Hepatocyte (in vitro differentiated cells): ENCODE measurements around the gene ST8SIA6. TPM values are rescaled to one million over a fixed set of nuclear protein-coding genes. Genes with fewer than 3 reads are reported as not detected.
"Not testable (repeated sequence)": the region's sequence is repeated elsewhere in the genome, so short reads cannot be mapped to it uniquely, and the experiment has no call there.

Source experiments
- DNase-seq: peaks from one replicate; pipeline ENCODE4 v3.0.0-alpha.2; 2016; ENCODE audit warnings: low spot score
- H2AFZ ChIP-seq: fragments of 200-600 bp; sonication (generic); 2 replicates; pipeline ENCODE4 v1.6.0; 2016; ENCODE audit warnings: antibody characterized with exemption, mild to moderate bottlenecking
- H3K27ac ChIP-seq: fragments of 200-600 bp; sonication (generic); 2 replicates; pipeline ENCODE4 v1.5.1; 2016; ENCODE audit warnings: mild to moderate bottlenecking
- H3K27me3 ChIP-seq: fragments of 200-600 bp; sonication (generic); 2 replicates; pipeline ENCODE4 v1.6.1; 2016
- H3K36me3 ChIP-seq: fragments of 200-600 bp; sonication (generic); replicated peaks from 2 replicates; pipeline ENCODE4 v1.5.1; 2016; ENCODE audit warnings: low read depth; ENCODE audit not compliant: insufficient read depth
- H3K4me1 ChIP-seq: fragments of 200-600 bp; sonication (generic); 2 replicates; pipeline ENCODE4 v1.5.1; 2016; ENCODE audit warnings: mild to moderate bottlenecking, moderate library complexity; ENCODE audit not compliant: insufficient read depth
- H3K4me2 ChIP-seq: fragments of 200-600 bp; sonication (generic); 2 replicates; pipeline ENCODE4 v1.6.0; 2016
- H3K4me3 ChIP-seq: fragments of 200-600 bp; sonication (generic); 2 replicates; pipeline ENCODE4 v1.5.1; 2016; ENCODE audit warnings: mild to moderate bottlenecking
- H3K79me2 ChIP-seq: fragments of 200-600 bp; sonication (generic); 2 replicates; pipeline ENCODE4 v1.6.0; 2017; ENCODE audit warnings: mild to moderate bottlenecking
- H3K9me2 ChIP-seq: fragments of 200-600 bp; sonication (generic); replicated peaks from 2 replicates; pipeline ENCODE4 v1.6.0; 2017; ENCODE audit warnings: mild to moderate bottlenecking; ENCODE audit not compliant: insufficient read depth
- H3K9me3 ChIP-seq: fragments of 200-600 bp; sonication (generic); 2 replicates; pipeline ENCODE4 v1.5.1; 2016; ENCODE audit warnings: low read depth, mild to moderate bottlenecking
- H4K20me1 ChIP-seq: fragments of 200-600 bp; sonication (generic); 2 replicates; pipeline ENCODE4 v1.6.0; 2016; ENCODE audit warnings: mild to moderate bottlenecking; ENCODE audit not compliant: insufficient read depth, poor library complexity, severe bottlenecking
- CTCF ChIP-seq: fragments of 200-600 bp; sonication (generic); IDR thresholded peaks from 2 replicates; pipeline ENCODE4 v1.5.1; 2016; ENCODE audit warnings: antibody characterized with exemption, mild to moderate bottlenecking; ENCODE audit not compliant: poor library complexity
- EZH2 ChIP-seq: fragments of 200-600 bp; sonication (generic); IDR thresholded peaks from 2 replicates; pipeline ENCODE4 v1.6.1; 2016; ENCODE audit warnings: antibody characterized with exemption, mild to moderate bottlenecking, borderline replicate concordance
- EZH2phosphoT487 ChIP-seq: fragments of 200-600 bp; sonication (generic); IDR thresholded peaks from one replicate; pipeline ENCODE4 v1.6.1; 2018; ENCODE audit warnings: antibody characterized with exemption, mild to moderate bottlenecking, low read depth, moderate library complexity; ENCODE audit not compliant: unreplicated experiment, severe bottlenecking
- WGBS: methylation state at CpG from one replicate; pipeline ENCODE4 v1.1.6; 2016; ENCODE audit warnings: low lambda C conversion rate; ENCODE audit errors: missing lambda C conversion rate; 5-methylcytosine and 5-hydroxymethylcytosine counted together
- polyA plus RNA-seq: library from polyadenylated mRNA; unstranded; fragments of >200 nt; fragmentation: Nextera tagmentation; extraction: Ambion mirVana; gene quantifications from 2 replicates; pipeline ENCODE4 v1.2.1, GENCODE V29; 2016
- total RNA-seq: library from RNA; depleted of rRNA; stranded (reverse); fragments of >200 nt; gene quantifications from 2 replicates; pipeline ENCODE4 v1.2.3, GENCODE V29; 2014

ST8SIA6 gene
- total and polyA plus RNA-seq, 2 experiments from 2014 or later = 0.10 TPM; not detected in 1

- Histone ChIP-seq H3K36me3 (no peaks in the 10 kb centered on the region), H3K27me3 (no peaks in the 10 kb centered on the region), H3K9me3 (no peaks in the 10 kb centered on the region)
Observed at GRCh38 chr10:17403161-17403560, 51.2 kb downstream of the ST8SIA6 start.

GRCh38 chr10:17402040-17402439 lies 52.4 kb downstream of the ST8SIA6 start:
- H3K9me2 ChIP-seq, H3K79me2 ChIP-seq, H3K4me2 ChIP-seq, H3K4me1 ChIP-seq, DNase-seq, H3K27ac ChIP-seq, H2AFZ ChIP-seq, H3K27me3 ChIP-seq, H3K9me3 ChIP-seq, H4K20me1 ChIP-seq, H3K4me3 ChIP-seq, H3K36me3 ChIP-seq: not testable (repeated sequence)
- 94% methylated on average over 1 of the region's 2 CpGs for WGBS

More at GRCh38 chr10:17403161-17403560, 51.2 kb downstream of the ST8SIA6 start:
- Histone ChIP-seq H3K27ac (no peak overlapping the region), H3K9me2 (no peaks in the 10 kb centered on the region), H3K4me1 (peaks cover 8% of the 10 kb centered on the region), H3K4me2 (no peak overlapping the region), H2AFZ (no peak overlapping the region), H3K4me3 (no peak overlapping the region), H4K20me1 (no peaks in the 10 kb centered on the region), H3K79me2 (no peaks in the 10 kb centered on the region)
- 88% methylated on average over 4 of the region's 4 CpGs for WGBS
- no peak for DNase-seq
- TF ChIP-seq EZH2 (no peak), EZH2phosphoT487 (no peak), CTCF (no peak)

- Histone ChIP-seq H3K9me3 (no peaks in the 10 kb centered on the region), H3K27ac (no peak overlapping the region), H3K4me1 (no peaks in the 10 kb centered on the region), H3K9me2 (no peaks in the 10 kb centered on the region), H3K4me3 (no peak overlapping the region), H2AFZ (no peak overlapping the region), H3K79me2 (no peaks in the 10 kb centered on the region), H4K20me1 (no peaks in the 10 kb centered on the region), H3K36me3 (no peaks in the 10 kb centered on the region), H3K27me3 (no peaks in the 10 kb centered on the region), H3K4me2 (no peak overlapping the region)
- WGBS = 92% methylated on average over 3 of the region's 3 CpGs
- DNase-seq = no peak
- TF ChIP-seq CTCF = no peak
- no peak for TF ChIP-seq EZH2
- TF ChIP-seq EZH2phosphoT487 = no peak
Observed at GRCh38 chr10:17396004-17396403, 58.4 kb downstream of the ST8SIA6 start.

- Histone ChIP-seq H3K27ac (no peak overlapping the region), H3K9me3 (no peaks in the 10 kb centered on the region)
- no peak for TF ChIP-seq CTCF
- no peak for TF ChIP-seq EZH2
- TF ChIP-seq EZH2phosphoT487 = no peak
Observed at GRCh38 chr10:17394854-17395253, 59.5 kb downstream of the ST8SIA6 start.

More at GRCh38 chr10:17394854-17395253, 59.5 kb downstream of the ST8SIA6 start:
- Histone ChIP-seq H3K36me3 (no peaks in the 10 kb centered on the region), H3K4me2 (no peak overlapping the region), H3K79me2 (no peaks in the 10 kb centered on the region), H3K27me3 (no peaks in the 10 kb centered on the region), H3K9me2 (no peaks in the 10 kb centered on the region), H2AFZ (no peak overlapping the region), H3K4me3 (no peak overlapping the region), H3K4me1 (no peaks in the 10 kb centered on the region), H4K20me1 (no peaks in the 10 kb centered on the region)
- WGBS = 86% methylated on average over 6 of the region's 6 CpGs
- no peak for DNase-seq
